IMR-90 (cell line): ENCODE data around the gene RGS12.

ENCODE experiments used
- CEBPB ChIP-seq: IDR thresholded peaks from 2 replicates; pipeline ENCODE4 v1.6.1; 2012; ENCODE audit warnings: low read depth, low read length, improper control_type of control experiment
- CTCF ChIP-seq: conservative IDR thresholded peaks from 2 replicates; pipeline ENCODE4 v1.5.1; 2012; ENCODE audit warnings: mild to moderate bottlenecking, low read depth, low read length, improper control_type of control experiment
- POLR2A ChIP-seq: IDR thresholded peaks from 2 replicates; pipeline ENCODE4 v1.6.1; 2012; ENCODE audit warnings: mild to moderate bottlenecking, low read depth, low read length
- USF2 ChIP-seq: fragments of 150-350 bp; IDR thresholded peaks from 2 replicates; pipeline ENCODE4 v1.6.1; 2017; ENCODE audit warnings: mild to moderate bottlenecking, antibody characterized with exemption, low read length, low read depth

DNA sequence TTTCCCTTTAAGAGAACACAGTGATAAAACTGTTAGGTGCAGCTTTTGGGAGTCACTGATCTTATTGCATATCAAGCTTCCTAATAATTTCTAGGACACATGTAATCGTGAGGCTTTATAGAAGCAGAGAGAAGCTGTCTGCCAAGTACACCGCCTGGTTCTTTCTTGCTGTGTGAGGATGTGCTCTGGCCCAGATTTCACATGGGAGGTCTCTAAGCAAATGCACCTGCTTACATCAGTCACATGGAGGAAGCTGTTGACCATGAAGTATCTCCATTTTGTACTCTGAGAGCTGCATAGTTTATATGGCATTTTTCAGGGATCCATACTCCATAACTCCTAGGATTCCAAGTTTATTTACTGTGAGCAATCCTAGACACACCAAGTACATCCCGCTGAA is 37.1 kb downstream of the RGS12 start:
- no peak for TF ChIP-seq CTCF
- TF ChIP-seq CEBPB, result no peak
- no peak for TF ChIP-seq POLR2A
- no peak for TF ChIP-seq USF2
